Right cardiac atrium (tissue), 5 donors: ENCODE measurements around the gene SLC6A18. TPM values are rescaled to one million over a fixed set of nuclear protein-coding genes. Genes with fewer than 3 reads are reported as not detected.

Source experiments
- polyA plus RNA-seq: library from polyadenylated mRNA; stranded (reverse); fragments of 200-250 nt; gene quantifications from one replicate; pipeline ENCODE4 v1.2.3, GENCODE V29; 2013
- total RNA-seq, 4 donors: library from RNA; stranded (reverse); fragmentation: NEBNext Ultra II Directional; extraction: Animal tissue kit (Norgen Biotek cat#: 25700); gene quantifications; one replicate each; pipeline ENCODE4 v1.2.1, GENCODE V29; 2021
- donor health status: healthy with polysubstance abuse.
- donor health status: DM: no; HTN: yes; CAD: no.
- donor health status: DM: no; HTN: no; CAD: no.
- donor health status: DM: no; HTN: yes; CAD: no; lungs with severe emphysema.
- donor health status: DM: yes; HTN: yes; CAD: no.

The SLC6A18 gene
- total and polyA plus RNA-seq, 5 donors, result not detected

Other genes starting within 250 kb of the SLC6A18 start
- 1 to 10 TPM; 1.9 to 8.6 (median 3.1) TPM for gene NKD2, start 216.6 kb upstream of the SLC6A18 start, total RNA-seq
- gene NKD2, start 216.6 kb upstream of the SLC6A18 start, polyA plus RNA-seq, result 2.6 TPM
- gene SLC12A7, start 113.3 kb upstream of the SLC6A18 start, total RNA-seq, result 10 to 100 TPM; 57.2 to 80.5 (median 65.6) TPM
- gene SLC12A7, start 113.3 kb upstream of the SLC6A18 start, polyA plus RNA-seq, result 28.5 TPM
- not detected for gene SLC6A19, start 23.8 kb upstream of the SLC6A18 start, total RNA-seq
- not detected for gene SLC6A19, start 23.8 kb upstream of the SLC6A18 start, polyA plus RNA-seq
- gene TERT, start 69.7 kb downstream of the SLC6A18 start, total RNA-seq, result not detected
- not detected for gene TERT, start 69.7 kb downstream of the SLC6A18 start, polyA plus RNA-seq
- gene CLPTM1L, start 119.7 kb downstream of the SLC6A18 start, total RNA-seq, result 10 to 100 TPM; 43.9 to 62.7 (median 50.0) TPM
- gene CLPTM1L, start 119.7 kb downstream of the SLC6A18 start, polyA plus RNA-seq, result 44.0 TPM
- not detected for gene SLC6A3, start 220.1 kb downstream of the SLC6A18 start, total RNA-seq
- not detected for gene SLC6A3, start 220.1 kb downstream of the SLC6A18 start, polyA plus RNA-seq